Activated CD8-positive, alpha-beta T cell treated with anti-CD3 and anti-CD28 coated beads for 36 hours (primary cell): Measurements from ENCODE around the gene DKK3. TPM values are rescaled to one million over a fixed set of nuclear protein-coding genes. Genes with fewer than 3 reads are reported as not detected.

Source experiments
- ATAC-seq: fragments of 200-7000 bp; cut with Tn5 transposase; one replicate; pipeline ENCODE4 v1.10.0; 2021; ENCODE audit warnings: mild to moderate bottlenecking, moderate library complexity
- CTCF ChIA-PET: fragments of 350-600 bp; sonication (Branson Sonifier 250); formaldehyde crosslinking; loops from one replicate; lab custom pipeline; 2021; ENCODE audit warnings: antibody characterized with exemption; lab: Charles Lee
- POLR2A ChIA-PET: fragments of 350-600 bp; sonication (Branson Sonifier 250); formaldehyde crosslinking; loops from one replicate; lab custom pipeline; 2021; ENCODE audit warnings: antibody characterized with exemption; lab: Charles Lee
- DNase-seq: peaks from one replicate; pipeline ENCODE4 v3.0.0-alpha.2; 2020
- H3K27ac Mint-ChIP-seq: one replicate; pipeline ENCODE4 v1.8.0; 2021; ENCODE audit warnings: mild to moderate bottlenecking, mixed read lengths
- H3K27me3 Mint-ChIP-seq: one replicate; pipeline ENCODE4 v1.8.0; 2021; ENCODE audit warnings: mixed read lengths
- H3K36me3 Mint-ChIP-seq: one replicate; pipeline ENCODE4 v1.8.0; 2021; ENCODE audit warnings: low read depth, mixed read lengths
- H3K4me1 Mint-ChIP-seq: one replicate; pipeline ENCODE4 v1.8.0; 2021; ENCODE audit warnings: low read depth, mixed read lengths
- H3K4me3 Mint-ChIP-seq: one replicate; pipeline ENCODE4 v1.8.0; 2021; ENCODE audit warnings: mild to moderate bottlenecking, moderate library complexity, mixed read lengths
- H3K9me3 Mint-ChIP-seq: one replicate; pipeline ENCODE4 v1.8.0; 2021; ENCODE audit warnings: mixed read lengths
- intact Hi-C: fragments of 100-400 bp; cut with micrococcal nuclease; formaldehyde crosslinking; loops from one replicate; pipeline ENCODE4 v1.10.0; 2022
- total RNA-seq, 2 experiments: library from RNA; stranded (reverse); gene quantifications; one replicate each; pipeline ENCODE4 v1.2.3, GENCODE V29; 2021
- TF ChIP-seq, protein P1 (sequence below): fragments of 200-600 bp; IDR thresholded peaks from one replicate; pipeline ENCODE4 v1.8.0; 2022; ENCODE audit warnings: antibody characterized with exemption, mild to moderate bottlenecking

The DKK3 gene
- total RNA-seq, 2 experiments from 2014 or later = not detected

GRCh38 chr11:12005476-12005875 is 3.0 kb downstream of the DKK3 start:
- Mint-ChIP-seq H3K27me3 (peaks cover 53% of the 10 kb centered on the region), H3K4me1 (peaks cover 8% of the 10 kb centered on the region), H3K36me3 (no peaks in the 10 kb centered on the region), H3K27ac (no peak overlapping the region), H3K4me3 (no peak overlapping the region), H3K9me3 (no peaks in the 10 kb centered on the region)
- intact Hi-C loops = no loop called here
- CTCF ChIA-PET = interaction anchor here (0.8 to 1.7 kb wide), 5 partner anchors 38 to 320 kb away, joined by 3 to 9 read pairs (median 4); no protein-coding TSS in a partner anchor
- TF ChIP-seq, protein P1, sequence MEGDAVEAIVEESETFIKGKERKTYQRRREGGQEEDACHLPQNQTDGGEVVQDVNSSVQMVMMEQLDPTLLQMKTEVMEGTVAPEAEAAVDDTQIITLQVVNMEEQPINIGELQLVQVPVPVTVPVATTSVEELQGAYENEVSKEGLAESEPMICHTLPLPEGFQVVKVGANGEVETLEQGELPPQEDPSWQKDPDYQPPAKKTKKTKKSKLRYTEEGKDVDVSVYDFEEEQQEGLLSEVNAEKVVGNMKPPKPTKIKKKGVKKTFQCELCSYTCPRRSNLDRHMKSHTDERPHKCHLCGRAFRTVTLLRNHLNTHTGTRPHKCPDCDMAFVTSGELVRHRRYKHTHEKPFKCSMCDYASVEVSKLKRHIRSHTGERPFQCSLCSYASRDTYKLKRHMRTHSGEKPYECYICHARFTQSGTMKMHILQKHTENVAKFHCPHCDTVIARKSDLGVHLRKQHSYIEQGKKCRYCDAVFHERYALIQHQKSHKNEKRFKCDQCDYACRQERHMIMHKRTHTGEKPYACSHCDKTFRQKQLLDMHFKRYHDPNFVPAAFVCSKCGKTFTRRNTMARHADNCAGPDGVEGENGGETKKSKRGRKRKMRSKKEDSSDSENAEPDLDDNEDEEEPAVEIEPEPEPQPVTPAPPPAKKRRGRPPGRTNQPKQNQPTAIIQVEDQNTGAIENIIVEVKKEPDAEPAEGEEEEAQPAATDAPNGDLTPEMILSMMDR = no peak
- ATAC-seq (no peak), DNase-seq (no peak)
- POLR2A ChIA-PET = interaction anchor here (0.8 to 1.8 kb wide), 2 partner anchors 11 to 24 kb away, joined by 3 to 4 read pairs; no protein-coding TSS in a partner anchor

- ChIA-PET CTCF (interaction anchor here (1.0 to 1.8 kb wide), 4 partner anchors 39 to 320 kb away, joined by 3 to 9 read pairs (median 4); no protein-coding TSS in a partner anchor), POLR2A (interaction anchor here (0.9 to 1.8 kb wide), 2 partner anchors 12 to 27 kb away, joined by 4 read pairs; no protein-coding TSS in a partner anchor)
- H3K4me3 Mint-ChIP-seq = no peak overlapping the region
Measured at GRCh38 chr11:12005061-12005460, 3.4 kb downstream of the DKK3 start.

GRCh38 chr11:12003815-12004214 is 4.6 kb downstream of the DKK3 start:
- no peak overlapping the region for H3K27ac Mint-ChIP-seq
- ChIA-PET CTCF (interaction anchor here (0.7 to 1.8 kb wide), 5 partner anchors 11 to 216 kb away, joined by 3 to 9 read pairs (median 3); no protein-coding TSS in a partner anchor), POLR2A (interaction anchor here (0.9 kb wide), 1 partner anchor 29 kb away, joined by 4 read pairs; no protein-coding TSS in a partner anchor)
- intact Hi-C loops = no loop called here
- DNase-seq (no peak), ATAC-seq (no peak)
- no peak overlapping the region for H3K4me3 Mint-ChIP-seq
- H3K9me3 Mint-ChIP-seq = no peaks in the 10 kb centered on the region
- no peaks in the 10 kb centered on the region for H3K36me3 Mint-ChIP-seq
- peaks cover 43% of the 10 kb centered on the region for H3K27me3 Mint-ChIP-seq
- TF ChIP-seq, protein P1 = no peak
- peaks cover 8% of the 10 kb centered on the region for H3K4me1 Mint-ChIP-seq

More at GRCh38 chr11:12005061-12005460, 3.4 kb downstream of the DKK3 start:
- DNase-seq (no peak), ATAC-seq (no peak)
- intact Hi-C loops = no loop called here
- Mint-ChIP-seq H3K4me1 (peaks cover 8% of the 10 kb centered on the region), H3K9me3 (no peaks in the 10 kb centered on the region), H3K27ac (no peak overlapping the region), H3K27me3 (peaks cover 49% of the 10 kb centered on the region), H3K36me3 (no peaks in the 10 kb centered on the region)
- TF ChIP-seq, protein P1 = no peak

DNA sequence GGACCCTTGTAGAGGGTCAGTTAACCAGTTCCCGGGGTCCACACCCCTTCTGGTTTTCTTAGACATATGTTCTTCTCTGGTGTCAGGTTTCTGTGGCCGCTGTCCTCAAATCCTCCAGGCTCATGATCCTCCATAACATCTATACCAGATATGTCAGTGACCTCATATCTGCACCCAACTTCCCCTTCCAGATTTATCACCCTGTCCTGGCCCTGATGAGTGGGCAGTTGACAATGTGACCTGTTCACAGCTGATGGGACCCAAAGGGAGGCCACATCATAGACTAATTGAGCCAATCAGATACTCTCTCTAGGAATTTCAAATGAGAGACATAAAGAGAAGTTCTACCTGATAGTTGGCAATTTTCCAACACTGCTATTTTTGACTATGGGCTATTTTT is 5.1 kb downstream of the DKK3 start:
- no peaks in the 10 kb centered on the region for H3K36me3 Mint-ChIP-seq
- intact Hi-C loops = no loop called here
- ATAC-seq = no peak
- no peak overlapping the region for H3K27ac Mint-ChIP-seq
- H3K9me3 Mint-ChIP-seq = no peaks in the 10 kb centered on the region
- DNase-seq = no peak
- H3K4me1 Mint-ChIP-seq = peaks cover 12% of the 10 kb centered on the region
- TF ChIP-seq, protein P1 = no peak
- ChIA-PET POLR2A (no interaction called here), CTCF (interaction anchor here (1.8 kb wide), 1 partner anchor 40 kb away, joined by 5 read pairs; no protein-coding TSS in a partner anchor)
- peaks cover 45% of the 10 kb centered on the region for H3K27me3 Mint-ChIP-seq
- no peak overlapping the region for H3K4me3 Mint-ChIP-seq

DNA sequence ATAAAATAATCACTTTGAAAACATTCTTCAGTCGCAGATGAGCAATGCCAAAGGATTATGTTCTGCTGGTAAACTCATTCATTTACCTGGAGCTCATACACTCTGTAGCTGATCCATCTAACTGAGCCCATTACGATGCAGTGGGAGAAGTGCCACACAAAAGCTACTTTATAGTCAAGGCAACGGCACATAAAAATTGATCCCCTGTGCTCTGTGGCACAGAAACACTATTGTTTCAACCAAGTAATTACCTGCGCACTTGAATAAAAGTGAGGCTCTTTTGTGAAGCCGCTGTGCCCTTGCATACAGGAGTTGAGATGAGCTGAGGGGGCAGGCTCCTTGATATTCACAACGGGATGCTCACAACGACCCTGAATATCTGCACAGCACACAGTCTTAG is 7.2 kb downstream of the DKK3 start:
- Mint-ChIP-seq H3K9me3 (no peaks in the 10 kb centered on the region), H3K4me3 (no peak overlapping the region), H3K27me3 (peaks cover 25% of the 10 kb centered on the region), H3K36me3 (no peaks in the 10 kb centered on the region), H3K27ac (no peak overlapping the region), H3K4me1 (peaks cover 13% of the 10 kb centered on the region)
- CTCF ChIA-PET = no interaction called here
- ATAC-seq (no peak), DNase-seq (no peak)
- intact Hi-C loops = no loop called here
- POLR2A ChIA-PET = no interaction called here
- TF ChIP-seq, protein P1 = no peak
